K562 (cell line): ENCODE data around the gene ARHGAP8. TPM values are rescaled to one million over a fixed set of nuclear protein-coding genes. Genes with fewer than 3 reads are reported as not detected.
A peak's percentile ranks its signal among the peaks of the same experiment; 100 is the strongest.

ENCODE experiments used
- ATAC-seq: fragments of 200-7000 bp; cut with Tn5 transposase; 3 replicates; pipeline ENCODE4 v1.9.1; 2020; ENCODE audit warnings: moderate library complexity
- BruUV-seq: library from RNA; stranded (reverse); fragments of 400-500 nt; replicated peaks from 2 replicates; lab custom pipeline; 2021; lab: Mats Ljungman, UMichigan
- CTCF ChIA-PET: fragments of 300-600 bp; formaldehyde crosslinking; extraction: SDS; loops from one replicate; lab custom pipeline; 2021; ENCODE audit warnings: low intra/inter-chr PET ratio; lab: Yijun Ruan, JAX
- POLR2A ChIA-PET: fragments of 300-600, 350-650 bp; sonication (Branson Sonifier 250); formaldehyde crosslinking; extraction: SDS; loops from one replicate; lab custom pipeline; 2021; ENCODE audit warnings: antibody characterized with exemption, inconsistent platforms; lab: Yijun Ruan, JAX
- DNase-seq, 4 experiments: peaks; one replicate each; pipeline versions ENCODE4 v3.0.0 to v3.0.0-alpha.2; 2011 to 2018; ENCODE audit warnings: low spot score in 3 of 4, mixed read lengths in 3 of 4; ENCODE audit errors: extremely low read depth in 1 of 4
- FAIRE-seq: peaks from 2 replicates; lab custom pipeline; 2011; peaks lifted over from hg19 to GRCh38; lab: Jason Lieb, UNC
- H2AFZ ChIP-seq: 2 replicates; pipeline ENCODE4 v1.6.0; 2011; ENCODE audit warnings: low read depth, low read length, control low read depth, inconsistent platforms
- H3K27ac ChIP-seq: fragments of 200-600 bp; 3 replicates; pipeline ENCODE4 v1.8.0; 2011; ENCODE audit warnings: low read depth, mild to moderate bottlenecking, control low read depth, inconsistent platforms, low read length, moderate library complexity, mixed read lengths; ENCODE audit errors: extremely low read depth
- H3K27me3 ChIP-seq, 2 experiments: fragments of 300-600 bp in 1 of 2; 2 replicates in 1 of 2; 3 replicates in 1 of 2; pipeline versions ENCODE4 v1.6.0 to v1.8.0; 2011; ENCODE audit warnings: inconsistent platforms in 2 of 2, low read length in 2 of 2, mild to moderate bottlenecking in 1 of 2, mixed read lengths in 1 of 2, moderate library complexity in 1 of 2; ENCODE audit not compliant: control insufficient read depth in 2 of 2, insufficient read depth in 2 of 2
- H3K36me3 ChIP-seq: fragments of 300-600 bp; 3 replicates; pipeline ENCODE4 v1.8.0; 2011; ENCODE audit warnings: mild to moderate bottlenecking, low read length, inconsistent platforms; ENCODE audit not compliant: control insufficient read depth, insufficient read depth
- H3K4me1 ChIP-seq, 2 experiments: fragments of 200-600 bp in 1 of 2; replicated peaks in 1 of 2; 2 replicates in 1 of 2; 3 replicates in 1 of 2; pipeline versions ENCODE4 v1.5.1 to v1.8.0; 2011; ENCODE audit warnings: inconsistent platforms in 2 of 2, low read length in 2 of 2, mild to moderate bottlenecking in 1 of 2, mixed read lengths in 1 of 2, moderate library complexity in 1 of 2; ENCODE audit not compliant: control insufficient read depth in 2 of 2, insufficient read depth in 2 of 2
- H3K4me2 ChIP-seq: 2 replicates; pipeline ENCODE4 v1.6.1; 2011; ENCODE audit warnings: low read length, control low read depth, inconsistent platforms, mixed read lengths; ENCODE audit not compliant: insufficient read depth
- H3K4me3 ChIP-seq: fragments of 200-600 bp; sonication (generic), shearing (Covaris generic); 2 replicates; pipeline ENCODE4 v1.5.1; 2016; ENCODE audit warnings: control low read depth, inconsistent platforms
- H3K79me2 ChIP-seq: fragments of 200-600 bp; 3 replicates; pipeline ENCODE4 v1.8.0; 2011; ENCODE audit warnings: low read length, inconsistent platforms; ENCODE audit not compliant: control insufficient read depth, insufficient read depth
- H3K9ac ChIP-seq, 2 experiments: 2 replicates each; pipeline versions ENCODE4 v1.6.0 to v1.6.1; 2011; ENCODE audit warnings: low read depth in 2 of 2, low read length in 2 of 2, control low read depth in 1 of 2, inconsistent platforms in 1 of 2, mild to moderate bottlenecking in 1 of 2, mixed read lengths in 1 of 2; ENCODE audit not compliant: insufficient read depth in 1 of 2
- H3K9me1 ChIP-seq: one replicate; pipeline ENCODE4 v1.6.0; 2011; ENCODE audit warnings: inconsistent platforms, mild to moderate bottlenecking, low read length, moderate library complexity; ENCODE audit not compliant: control insufficient read depth, insufficient read depth
- H3K9me3 ChIP-seq: replicated peaks from 2 replicates; pipeline ENCODE4 v1.5.1; 2011; ENCODE audit warnings: low read depth, low read length, inconsistent platforms; ENCODE audit not compliant: control insufficient read depth, insufficient read depth
- H4K20me1 ChIP-seq: replicated peaks from 2 replicates; pipeline ENCODE4 v1.6.1; 2011; ENCODE audit warnings: low read length, inconsistent platforms, mixed read lengths; ENCODE audit not compliant: control insufficient read depth, insufficient read depth
- MAFF ChIP-seq: IDR thresholded peaks from 2 replicates; pipeline ENCODE4 v1.6.1; 2012; ENCODE audit warnings: low read length, improper control_type of control experiment
- POLR2H ChIP-seq: IDR thresholded peaks from 2 replicates; pipeline ENCODE4 v1.6.1; 2016; ENCODE audit warnings: missing genetic modification characterization, low read depth, mild to moderate bottlenecking, control low read depth, missing compliant biosample characterization, moderate library complexity
- RBM22 ChIP-seq: fragments of 200-400 bp; formaldehyde crosslinking; IDR thresholded peaks from 2 replicates; pipeline ENCODE4 v1.6.1; 2018; ENCODE audit warnings: low read length, low read depth; ENCODE audit not compliant: poor library complexity, severe bottlenecking
- RBM25 ChIP-seq: fragments of 200-400 bp; formaldehyde crosslinking; IDR thresholded peaks from 2 replicates; pipeline ENCODE4 v1.6.1; 2018; ENCODE audit warnings: low read length, low read depth, moderate library complexity; ENCODE audit not compliant: severe bottlenecking
- SRSF1 ChIP-seq: fragments of 200-400 bp; formaldehyde crosslinking; IDR thresholded peaks from 2 replicates; pipeline ENCODE4 v1.6.1; 2017; ENCODE audit warnings: mild to moderate bottlenecking, low read depth, low read length, moderate library complexity
- ZFP36 ChIP-seq: fragments of 150-350 bp; IDR thresholded peaks from 2 replicates; pipeline ENCODE4 v1.6.1; 2018; ENCODE audit warnings: low read length, low read depth; ENCODE audit not compliant: partially characterized antibody
- ZNF146 ChIP-seq: IDR thresholded peaks from one replicate; pipeline ENCODE4 v1.6.1; 2018; ENCODE audit warnings: missing compliant biosample characterization; ENCODE audit not compliant: unreplicated experiment
- ZNF696 ChIP-seq: fragments of 250-450 bp; sonication (Bioruptor Pico); conservative IDR thresholded peaks from 2 replicates; pipeline ENCODE4 v1.4.0; 2020; ENCODE audit warnings: mild to moderate bottlenecking, moderate library complexity
- WGBS: fragments of 100-300 bp; shearing (Covaris generic); methylation state at CpG from one replicate; pipeline ENCODE4 v1.1.6; 2016; ENCODE audit warnings: low coverage, mixed read lengths; ENCODE audit not compliant: insufficient coverage; ENCODE audit errors: missing lambda C conversion rate; 5-methylcytosine and 5-hydroxymethylcytosine counted together
- in situ Hi-C: fragments of 300-500 bp; cut with MboI; formaldehyde crosslinking; loops from 4 replicates; pipeline ENCODE4 v1.15.0; 2018; ENCODE audit warnings: inconsistent platforms, mixed read lengths
- intact Hi-C: fragments of 100-400 bp; cut with micrococcal nuclease; formaldehyde crosslinking; loops from 2 replicates; pipeline ENCODE4 v1.14.2; 2022
- polyA plus RNA-seq, 8 experiments: library from polyadenylated mRNA; depleted of rRNA in 4 of 8; stranded (reverse) in 5 of 8; unstranded in 3 of 8; fragments of >200 nt; fragmentation: Nextera tagmentation in 2 of 8; fragmentation: Illumina TruSeq in 1 of 8; extraction: Ambion mirVana in 2 of 8; extraction: Trizol in 1 of 8; gene quantifications; 2 replicates each; pipeline versions ENCODE4 v1.2.1 to v1.2.3, GENCODE V29; 2011 to 2014; ENCODE audit warnings: inconsistent platforms in 1 of 8, missing spikeins in 1 of 8
- total RNA-seq, 7 experiments: library from RNA; depleted of rRNA in 6 of 7; stranded (reverse); fragments of >200 nt in 6 of 7; fragmentation: Illumina TruSeq in 2 of 7; extraction: Trizol in 2 of 7; gene quantifications; 2 replicates each; pipeline versions ENCODE4 v1.2.1 to v1.2.3, GENCODE V29; 2011 to 2021; ENCODE audit warnings: low replicate concordance in 1 of 7
- TF ChIP-seq, protein P1 (sequence below): fragments of 200-800 bp; sonication (Bioruptor generic); IDR thresholded peaks from 2 replicates; pipeline ENCODE4 v1.6.1; 2016; ENCODE audit warnings: missing genetic modification characterization, missing compliant biosample characterization
- TF ChIP-seq, protein P2 (sequence below): fragments of 450-650 bp; IDR thresholded peaks from 2 replicates; pipeline ENCODE4 v1.6.1; 2014; ENCODE audit warnings: low read depth, mild to moderate bottlenecking, moderate library complexity, borderline replicate concordance

ARHGAP8 gene
- total and polyA plus RNA-seq, 9 of the 15 experiments (the other 6 are each of a cell fraction or from before 2014, with no cell fraction given): 0.15 to 2.2 (median 0.62) TPM

DNA sequence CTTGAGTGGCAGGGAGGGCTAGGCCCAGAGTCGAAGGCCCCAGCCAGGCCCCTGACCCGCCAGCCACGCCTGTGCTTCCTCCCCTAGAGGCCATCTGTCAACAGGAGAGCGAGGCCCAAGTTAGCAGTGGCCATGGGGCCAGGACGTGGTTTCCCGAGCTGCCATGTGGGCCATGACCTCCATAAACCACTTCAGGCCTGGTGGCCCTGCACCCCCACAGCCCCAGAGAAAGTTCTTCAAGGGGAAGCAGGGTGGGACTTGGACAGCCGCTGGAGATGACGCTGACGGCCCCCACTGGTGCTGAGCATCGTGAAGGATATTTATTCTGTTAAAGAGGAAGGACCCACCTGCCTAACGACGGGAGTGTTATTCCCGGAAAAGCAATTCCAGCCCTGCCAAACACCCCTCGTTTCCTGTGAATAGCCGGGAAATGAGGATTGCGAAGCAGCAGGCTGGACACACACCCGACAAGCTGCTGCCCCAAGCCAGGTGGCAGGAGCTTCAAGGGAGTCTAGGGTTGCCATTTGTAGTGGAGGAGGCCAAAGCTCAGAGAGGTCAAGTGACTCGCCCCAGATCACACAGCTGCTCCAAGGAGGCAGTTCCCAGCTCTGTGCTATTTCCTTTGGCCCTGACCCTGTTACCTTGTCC is 37.5 kb upstream of the ARHGAP8 start (continued):
- peak; percentile 61 for TF ChIP-seq ZFP36

DNA sequence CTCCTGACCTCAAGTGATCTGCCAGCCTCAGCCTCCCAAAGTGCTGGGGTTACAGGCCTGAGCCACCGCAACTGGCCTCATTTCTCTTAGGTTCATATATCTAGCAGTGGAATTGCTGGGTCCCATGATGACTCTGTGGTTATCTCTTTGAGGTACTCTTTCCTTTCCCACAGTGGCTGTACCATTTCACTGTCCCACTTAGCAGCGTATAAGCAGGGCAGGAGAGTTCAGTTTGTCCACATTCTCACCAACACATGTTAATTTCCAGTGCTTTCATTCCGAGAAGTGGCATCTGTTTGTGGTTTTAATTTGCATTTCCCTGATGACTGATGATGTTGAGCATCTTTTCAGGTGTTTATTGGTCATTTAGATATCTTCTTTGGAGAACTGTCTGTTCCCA is 34.0 kb upstream of the ARHGAP8 start:
- FAIRE-seq (no peak), DNase-seq (no peak), ATAC-seq (no peak)
- no peak overlapping the region for H3K4me2 ChIP-seq
- BruUV-seq: no TSS peak
- no peaks in the 10 kb centered on the region for H3K9me1 ChIP-seq
- no peaks in the 10 kb centered on the region for H3K27me3 ChIP-seq
- ChIA-PET POLR2A (no interaction called here), CTCF (no interaction called here)
- H3K27ac ChIP-seq: no peak overlapping the region
- H2AFZ ChIP-seq: no peak overlapping the region
- intact Hi-C loops (no loop called here), in situ Hi-C loops (no loop called here)
- TF ChIP-seq, protein P1, sequence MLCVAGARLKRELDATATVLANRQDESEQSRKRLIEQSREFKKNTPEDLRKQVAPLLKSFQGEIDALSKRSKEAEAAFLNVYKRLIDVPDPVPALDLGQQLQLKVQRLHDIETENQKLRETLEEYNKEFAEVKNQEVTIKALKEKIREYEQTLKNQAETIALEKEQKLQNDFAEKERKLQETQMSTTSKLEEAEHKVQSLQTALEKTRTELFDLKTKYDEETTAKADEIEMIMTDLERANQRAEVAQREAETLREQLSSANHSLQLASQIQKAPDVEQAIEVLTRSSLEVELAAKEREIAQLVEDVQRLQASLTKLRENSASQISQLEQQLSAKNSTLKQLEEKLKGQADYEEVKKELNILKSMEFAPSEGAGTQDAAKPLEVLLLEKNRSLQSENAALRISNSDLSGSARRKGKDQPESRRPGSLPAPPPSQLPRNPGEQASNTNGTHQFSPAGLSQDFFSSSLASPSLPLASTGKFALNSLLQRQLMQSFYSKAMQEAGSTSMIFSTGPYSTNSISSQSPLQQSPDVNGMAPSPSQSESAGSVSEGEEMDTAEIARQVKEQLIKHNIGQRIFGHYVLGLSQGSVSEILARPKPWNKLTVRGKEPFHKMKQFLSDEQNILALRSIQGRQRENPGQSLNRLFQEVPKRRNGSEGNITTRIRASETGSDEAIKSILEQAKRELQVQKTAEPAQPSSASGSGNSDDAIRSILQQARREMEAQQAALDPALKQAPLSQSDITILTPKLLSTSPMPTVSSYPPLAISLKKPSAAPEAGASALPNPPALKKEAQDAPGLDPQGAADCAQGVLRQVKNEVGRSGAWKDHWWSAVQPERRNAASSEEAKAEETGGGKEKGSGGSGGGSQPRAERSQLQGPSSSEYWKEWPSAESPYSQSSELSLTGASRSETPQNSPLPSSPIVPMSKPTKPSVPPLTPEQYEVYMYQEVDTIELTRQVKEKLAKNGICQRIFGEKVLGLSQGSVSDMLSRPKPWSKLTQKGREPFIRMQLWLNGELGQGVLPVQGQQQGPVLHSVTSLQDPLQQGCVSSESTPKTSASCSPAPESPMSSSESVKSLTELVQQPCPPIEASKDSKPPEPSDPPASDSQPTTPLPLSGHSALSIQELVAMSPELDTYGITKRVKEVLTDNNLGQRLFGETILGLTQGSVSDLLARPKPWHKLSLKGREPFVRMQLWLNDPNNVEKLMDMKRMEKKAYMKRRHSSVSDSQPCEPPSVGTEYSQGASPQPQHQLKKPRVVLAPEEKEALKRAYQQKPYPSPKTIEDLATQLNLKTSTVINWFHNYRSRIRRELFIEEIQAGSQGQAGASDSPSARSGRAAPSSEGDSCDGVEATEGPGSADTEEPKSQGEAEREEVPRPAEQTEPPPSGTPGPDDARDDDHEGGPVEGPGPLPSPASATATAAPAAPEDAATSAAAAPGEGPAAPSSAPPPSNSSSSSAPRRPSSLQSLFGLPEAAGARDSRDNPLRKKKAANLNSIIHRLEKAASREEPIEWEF: no peak
- no peak for TF ChIP-seq POLR2H (tag)
- TF ChIP-seq RBM22: no peak
- TF ChIP-seq, protein P2, sequence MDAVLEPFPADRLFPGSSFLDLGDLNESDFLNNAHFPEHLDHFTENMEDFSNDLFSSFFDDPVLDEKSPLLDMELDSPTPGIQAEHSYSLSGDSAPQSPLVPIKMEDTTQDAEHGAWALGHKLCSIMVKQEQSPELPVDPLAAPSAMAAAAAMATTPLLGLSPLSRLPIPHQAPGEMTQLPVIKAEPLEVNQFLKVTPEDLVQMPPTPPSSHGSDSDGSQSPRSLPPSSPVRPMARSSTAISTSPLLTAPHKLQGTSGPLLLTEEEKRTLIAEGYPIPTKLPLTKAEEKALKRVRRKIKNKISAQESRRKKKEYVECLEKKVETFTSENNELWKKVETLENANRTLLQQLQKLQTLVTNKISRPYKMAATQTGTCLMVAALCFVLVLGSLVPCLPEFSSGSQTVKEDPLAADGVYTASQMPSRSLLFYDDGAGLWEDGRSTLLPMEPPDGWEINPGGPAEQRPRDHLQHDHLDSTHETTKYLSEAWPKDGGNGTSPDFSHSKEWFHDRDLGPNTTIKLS: no peak
- TF ChIP-seq ZNF146 (CRISPR knock-in tag): no peak
- no peak for TF ChIP-seq RBM25
- TF ChIP-seq SRSF1: no peak
- no peak for TF ChIP-seq ZNF696 (CRISPR knock-in tag)
- TF ChIP-seq MAFF: no peak
- no peaks in the 10 kb centered on the region for H3K9me3 ChIP-seq
- peaks cover 7% of the 10 kb centered on the region; the same call in 1 of the 3 replicates for H3K36me3 ChIP-seq
- peaks cover 0 to 19% of the 10 kb centered on the region in 2 experiments; a peak in 2 of 5 replicates for H3K4me1 ChIP-seq
- H3K4me3 ChIP-seq: no peak overlapping the region
- WGBS: 95% methylated on average over 3 of the region's 3 CpGs
- H3K79me2 ChIP-seq: no peaks in the 10 kb centered on the region
- H4K20me1 ChIP-seq: no peaks in the 10 kb centered on the region; the same call in 1 of the 2 replicates
- no peak overlapping the region for H3K9ac ChIP-seq
